ENCODE results near the gene ATP6V0A1.

GRCh38 chr17:42537826-42538451, 79.3 kb downstream of the ATP6V0A1 start:
- TF ChIP-seq POLR2A (IDR thresholded peaks at IDR 0.05) (no peak), CTCF (IDR thresholded peaks at IDR 0.05) (no peak), POLR2AphosphoS5 (IDR thresholded peaks at IDR 0.05) (no peak), EP300 (IDR thresholded peaks at IDR 0.05) (no peak)

Measured in suprapubic skin (tissue), 4 donors.